Hepatocyte (in vitro differentiated cells): ENCODE data around the gene SMPX. TPM values are rescaled to one million over a fixed set of nuclear protein-coding genes. Genes with fewer than 3 reads are reported as not detected.
"Not testable (repeated sequence)": the region's sequence is repeated elsewhere in the genome, so short reads cannot be mapped to it uniquely, and the experiment has no call there.

Experiments
- DNase-seq: peaks from one replicate; pipeline ENCODE4 v3.0.0-alpha.2; 2016; ENCODE audit warnings: low spot score
- H2AFZ ChIP-seq: fragments of 200-600 bp; sonication (generic); 2 replicates; pipeline ENCODE4 v1.6.0; 2016; ENCODE audit warnings: antibody characterized with exemption, mild to moderate bottlenecking
- H3K27ac ChIP-seq: fragments of 200-600 bp; sonication (generic); 2 replicates; pipeline ENCODE4 v1.5.1; 2016; ENCODE audit warnings: mild to moderate bottlenecking
- H3K27me3 ChIP-seq: fragments of 200-600 bp; sonication (generic); 2 replicates; pipeline ENCODE4 v1.6.1; 2016
- H3K36me3 ChIP-seq: fragments of 200-600 bp; sonication (generic); replicated peaks from 2 replicates; pipeline ENCODE4 v1.5.1; 2016; ENCODE audit warnings: low read depth; ENCODE audit not compliant: insufficient read depth
- H3K4me1 ChIP-seq: fragments of 200-600 bp; sonication (generic); 2 replicates; pipeline ENCODE4 v1.5.1; 2016; ENCODE audit warnings: mild to moderate bottlenecking, moderate library complexity; ENCODE audit not compliant: insufficient read depth
- H3K4me2 ChIP-seq: fragments of 200-600 bp; sonication (generic); 2 replicates; pipeline ENCODE4 v1.6.0; 2016
- H3K4me3 ChIP-seq: fragments of 200-600 bp; sonication (generic); 2 replicates; pipeline ENCODE4 v1.5.1; 2016; ENCODE audit warnings: mild to moderate bottlenecking
- H3K79me2 ChIP-seq: fragments of 200-600 bp; sonication (generic); 2 replicates; pipeline ENCODE4 v1.6.0; 2017; ENCODE audit warnings: mild to moderate bottlenecking
- H3K9me2 ChIP-seq: fragments of 200-600 bp; sonication (generic); replicated peaks from 2 replicates; pipeline ENCODE4 v1.6.0; 2017; ENCODE audit warnings: mild to moderate bottlenecking; ENCODE audit not compliant: insufficient read depth
- H3K9me3 ChIP-seq: fragments of 200-600 bp; sonication (generic); 2 replicates; pipeline ENCODE4 v1.5.1; 2016; ENCODE audit warnings: low read depth, mild to moderate bottlenecking
- H4K20me1 ChIP-seq: fragments of 200-600 bp; sonication (generic); 2 replicates; pipeline ENCODE4 v1.6.0; 2016; ENCODE audit warnings: mild to moderate bottlenecking; ENCODE audit not compliant: insufficient read depth, poor library complexity, severe bottlenecking
- CTCF ChIP-seq: fragments of 200-600 bp; sonication (generic); IDR thresholded peaks from 2 replicates; pipeline ENCODE4 v1.5.1; 2016; ENCODE audit warnings: antibody characterized with exemption, mild to moderate bottlenecking; ENCODE audit not compliant: poor library complexity
- EZH2 ChIP-seq: fragments of 200-600 bp; sonication (generic); IDR thresholded peaks from 2 replicates; pipeline ENCODE4 v1.6.1; 2016; ENCODE audit warnings: antibody characterized with exemption, mild to moderate bottlenecking, borderline replicate concordance
- EZH2phosphoT487 ChIP-seq: fragments of 200-600 bp; sonication (generic); IDR thresholded peaks from one replicate; pipeline ENCODE4 v1.6.1; 2018; ENCODE audit warnings: antibody characterized with exemption, mild to moderate bottlenecking, low read depth, moderate library complexity; ENCODE audit not compliant: unreplicated experiment, severe bottlenecking
- WGBS: methylation state at CpG from one replicate; pipeline ENCODE4 v1.1.6; 2016; ENCODE audit warnings: low lambda C conversion rate; ENCODE audit errors: missing lambda C conversion rate; 5-methylcytosine and 5-hydroxymethylcytosine counted together
- polyA plus RNA-seq: library from polyadenylated mRNA; unstranded; fragments of >200 nt; fragmentation: Nextera tagmentation; extraction: Ambion mirVana; gene quantifications from 2 replicates; pipeline ENCODE4 v1.2.1, GENCODE V29; 2016
- total RNA-seq: library from RNA; depleted of rRNA; stranded (reverse); fragments of >200 nt; gene quantifications from 2 replicates; pipeline ENCODE4 v1.2.3, GENCODE V29; 2014

Gene SMPX
- total and polyA plus RNA-seq, 2 experiments from 2014 or later = 1.4 to 3.0 TPM

- Histone ChIP-seq H3K4me1 (no peaks in the 10 kb centered on the region), H3K9me3 (no peaks in the 10 kb centered on the region), H3K4me2 (no peak overlapping the region), H3K36me3 (no peaks in the 10 kb centered on the region), H3K27ac (no peak overlapping the region), H2AFZ (no peak overlapping the region), H3K27me3 (no peaks in the 10 kb centered on the region), H3K79me2 (no peaks in the 10 kb centered on the region), H3K9me2 (no peaks in the 10 kb centered on the region), H4K20me1 (no peaks in the 10 kb centered on the region), H3K4me3 (no peak overlapping the region)
- no peak for TF ChIP-seq EZH2
- TF ChIP-seq CTCF = no peak
- TF ChIP-seq EZH2phosphoT487 = no peak
- no peak for DNase-seq
- WGBS = 97% methylated on average over 1 of the region's 1 CpG
These were observed 24.1 kb upstream of the SMPX start for GRCh38 chrX:21781976-21782375.

GRCh38 chrX:21781525-21781924 is 23.6 kb upstream of the SMPX start:
- Histone ChIP-seq H3K4me3 (no peak overlapping the region), H3K79me2 (no peaks in the 10 kb centered on the region), H4K20me1 (no peaks in the 10 kb centered on the region), H3K4me1 (no peaks in the 10 kb centered on the region), H3K27ac (no peak overlapping the region), H2AFZ (no peak overlapping the region), H3K27me3 (no peaks in the 10 kb centered on the region), H3K9me3 (no peaks in the 10 kb centered on the region), H3K36me3 (no peaks in the 10 kb centered on the region), H3K4me2 (no peak overlapping the region), H3K9me2 (no peaks in the 10 kb centered on the region)
- no peak for DNase-seq
- no peak for TF ChIP-seq CTCF
- no peak for TF ChIP-seq EZH2phosphoT487
- no peak for TF ChIP-seq EZH2
- 60% methylated on average over 1 of the region's 1 CpG for WGBS

GRCh38 chrX:21779095-21779494 is 21.2 kb upstream of the SMPX start:
- WGBS = 64% methylated on average over 3 of the region's 3 CpGs
- no peak for DNase-seq
- TF ChIP-seq CTCF = no peak
- TF ChIP-seq EZH2phosphoT487 = no peak
- no peak for TF ChIP-seq EZH2
- Histone ChIP-seq H3K9me3 (no peaks in the 10 kb centered on the region), H3K9me2 (no peaks in the 10 kb centered on the region), H3K36me3 (no peaks in the 10 kb centered on the region), H4K20me1 (no peaks in the 10 kb centered on the region), H3K27me3 (no peaks in the 10 kb centered on the region), H3K4me3 (no peak overlapping the region), H2AFZ (no peak overlapping the region), H3K27ac (no peak overlapping the region), H3K4me2 (no peak overlapping the region), H3K79me2 (no peaks in the 10 kb centered on the region), H3K4me1 (no peaks in the 10 kb centered on the region)

GRCh38 chrX:21778236-21778635 is 20.3 kb upstream of the SMPX start:
- no peak for DNase-seq
- Histone ChIP-seq H3K9me2 (no peaks in the 10 kb centered on the region), H3K4me2 (no peak overlapping the region), H3K4me1 (no peaks in the 10 kb centered on the region), H2AFZ (no peak overlapping the region), H3K9me3 (no peaks in the 10 kb centered on the region), H3K79me2 (no peaks in the 10 kb centered on the region), H4K20me1 (no peaks in the 10 kb centered on the region), H3K4me3 (no peak overlapping the region), H3K27me3 (no peaks in the 10 kb centered on the region), H3K36me3 (no peaks in the 10 kb centered on the region), H3K27ac (no peak overlapping the region)
- WGBS = 26% methylated on average over 1 of the region's 1 CpG
- TF ChIP-seq CTCF (no peak), EZH2 (no peak), EZH2phosphoT487 (no peak)

- not testable (repeated sequence) for H3K27me3 ChIP-seq, H3K4me3 ChIP-seq, H3K4me1 ChIP-seq, H3K36me3 ChIP-seq, H3K9me3 ChIP-seq, DNase-seq, H3K9me2 ChIP-seq, H3K4me2 ChIP-seq, H2AFZ ChIP-seq, H4K20me1 ChIP-seq, H3K79me2 ChIP-seq, H3K27ac ChIP-seq
These were observed 17.2 kb upstream of the SMPX start for GRCh38 chrX:21775128-21775527.
